Neural cell (in vitro differentiated cells): ENCODE results near the gene NAGA. TPM values are rescaled to one million over a fixed set of nuclear protein-coding genes. Genes with fewer than 3 reads are reported as not detected.

Experiments
- H2AFZ ChIP-seq: fragments of 200-600, 300-800 bp; sonication (generic), shearing (Covaris generic); 2 replicates; pipeline ENCODE4 v1.6.0; 2014; ENCODE audit warnings: low read depth, mild to moderate bottlenecking, antibody characterized with exemption, low read length, moderate library complexity
- H3F3A ChIP-seq: fragments of 200-600 bp; shearing (Covaris generic); 2 replicates; pipeline ENCODE4 v1.6.1; 2016; ENCODE audit warnings: mild to moderate bottlenecking, moderate library complexity, mixed read lengths, antibody characterized with exemption, low read length; ENCODE audit not compliant: insufficient read depth, poor library complexity, severe bottlenecking
- H3K27ac ChIP-seq: fragments of 200-600, 300-800 bp; sonication (generic), shearing (Covaris generic); 2 replicates; pipeline ENCODE4 v1.5.1; 2014; ENCODE audit warnings: mild to moderate bottlenecking, low read length, moderate library complexity
- H3K27me3 ChIP-seq: fragments of 300-800, 200-600 bp; sonication (generic), shearing (Covaris generic); 2 replicates; pipeline ENCODE4 v1.6.0; 2014; ENCODE audit warnings: mild to moderate bottlenecking, low read depth, low read length, moderate library complexity; ENCODE audit not compliant: insufficient read depth
- H3K36me3 ChIP-seq: fragments of 300-800, 200-600 bp; sonication (generic), shearing (Covaris generic); 2 replicates; pipeline ENCODE4 v1.5.1; 2014; ENCODE audit warnings: mild to moderate bottlenecking, antibody characterized with exemption, low read length, moderate library complexity; ENCODE audit not compliant: insufficient read depth
- H3K4me2 ChIP-seq: fragments of 300-800, 200-600 bp; sonication (generic), shearing (Covaris generic); 2 replicates; pipeline ENCODE4 v1.6.0; 2014; ENCODE audit warnings: mild to moderate bottlenecking, low read length
- H3K4me3 ChIP-seq: fragments of 300-800, 200-600 bp; sonication (generic), shearing (Covaris generic); 2 replicates; pipeline ENCODE4 v1.5.1; 2014; ENCODE audit warnings: mild to moderate bottlenecking, low read length, moderate library complexity
- H3K79me2 ChIP-seq: fragments of 200-600 bp; shearing (Covaris generic); replicated peaks from 2 replicates; pipeline ENCODE4 v1.6.0; 2014; ENCODE audit warnings: mild to moderate bottlenecking, low read length, moderate library complexity; ENCODE audit not compliant: insufficient read depth
- H3K9ac ChIP-seq: fragments of 300-800, 200-600 bp; sonication (generic), shearing (Covaris generic); 2 replicates; pipeline ENCODE4 v1.6.1; 2016; ENCODE audit warnings: mild to moderate bottlenecking, low read length, mixed read lengths
- H3K9me2 ChIP-seq: fragments of 200-600 bp; shearing (Covaris generic); 2 replicates; pipeline ENCODE4 v1.6.1; 2016; ENCODE audit warnings: mild to moderate bottlenecking, low read length, mixed read lengths; ENCODE audit not compliant: insufficient read depth
- H3K9me3 ChIP-seq: fragments of 200-600, 300-800 bp; sonication (generic), shearing (Covaris generic); 2 replicates; pipeline ENCODE4 v1.6.1; 2016; ENCODE audit warnings: mild to moderate bottlenecking, mixed run types, low read length, moderate library complexity, mixed read lengths
- H4K20me1 ChIP-seq: fragments of 200-600 bp; shearing (Covaris generic); 2 replicates; pipeline ENCODE4 v1.6.1; 2016; ENCODE audit warnings: mild to moderate bottlenecking, mixed run types; ENCODE audit not compliant: insufficient read depth
- CTCF ChIP-seq: fragments of 450-650 bp; IDR thresholded peaks from 2 replicates; pipeline ENCODE4 v1.5.1; 2014; ENCODE audit warnings: antibody characterized with exemption, mild to moderate bottlenecking, moderate library complexity; ENCODE audit not compliant: poor library complexity, severe bottlenecking
- EP300 ChIP-seq: fragments of 450-650 bp; conservative IDR thresholded peaks from 2 replicates; pipeline ENCODE4 v1.6.1; 2014; ENCODE audit warnings: antibody characterized with exemption, mild to moderate bottlenecking, moderate library complexity; ENCODE audit not compliant: poor library complexity, severe bottlenecking
- EZH2 ChIP-seq: fragments of 200-600, 300-800 bp; shearing (Covaris generic), sonication (generic); IDR thresholded peaks from 2 replicates; pipeline ENCODE4 v1.6.1; 2014; ENCODE audit warnings: antibody characterized with exemption, low read length, borderline replicate concordance, mild to moderate bottlenecking; ENCODE audit not compliant: insufficient read depth, poor library complexity, severe bottlenecking
- MXI1 ChIP-seq: fragments of 450-650 bp; conservative IDR thresholded peaks from 2 replicates; pipeline ENCODE4 v1.6.1; 2014; ENCODE audit warnings: antibody characterized with exemption, mild to moderate bottlenecking; ENCODE audit not compliant: poor library complexity, severe bottlenecking
- POLR2AphosphoS5 ChIP-seq: IDR thresholded peaks from 2 replicates; pipeline ENCODE4 v1.6.1; 2012
- RAD21 ChIP-seq: fragments of 450-650 bp; conservative IDR thresholded peaks from 2 replicates; pipeline ENCODE4 v1.6.1; 2014; ENCODE audit warnings: antibody characterized with exemption, mild to moderate bottlenecking, moderate library complexity
- REST ChIP-seq: IDR thresholded peaks from 2 replicates; pipeline ENCODE4 v1.6.1; 2012; ENCODE audit warnings: borderline replicate concordance
- SMC3 ChIP-seq: fragments of 450-650 bp; conservative IDR thresholded peaks from 2 replicates; pipeline ENCODE4 v1.6.1; 2014; ENCODE audit warnings: antibody characterized with exemption, mild to moderate bottlenecking, moderate library complexity; ENCODE audit not compliant: poor library complexity
- TAF1 ChIP-seq: IDR thresholded peaks from 2 replicates; pipeline ENCODE4 v1.6.1; 2012; ENCODE audit warnings: low read depth
- polyA plus RNA-seq: library from polyadenylated mRNA; depleted of rRNA; stranded (reverse); fragments of >200 nt; gene quantifications from 2 replicates; pipeline ENCODE4 v1.2.3, GENCODE V29; 2014

Gene NAGA
- polyA plus RNA-seq, 1 donor from 2014 or later: 8.8 TPM

GRCh38 chr22:42064629-42065028 is 6.0 kb downstream of the NAGA start:
- Histone ChIP-seq H3K36me3 (no peaks in the 10 kb centered on the region), H3K4me3 (no peak overlapping the region), H3K27ac (no peak overlapping the region), H2AFZ (no peak overlapping the region), H4K20me1 (no peaks in the 10 kb centered on the region), H3K9me3 (no peaks in the 10 kb centered on the region), H3F3A (no peaks in the 10 kb centered on the region), H3K27me3 (no peaks in the 10 kb centered on the region), H3K9me2 (no peaks in the 10 kb centered on the region), H3K4me2 (no peak overlapping the region), H3K79me2 (no peaks in the 10 kb centered on the region), H3K9ac (no peak overlapping the region)
- TF ChIP-seq TAF1: no peak
- TF ChIP-seq SMC3: no peak
- no peak for TF ChIP-seq CTCF
- no peak for TF ChIP-seq REST
- no peak for TF ChIP-seq POLR2AphosphoS5
- no peak for TF ChIP-seq EZH2
- no peak for TF ChIP-seq RAD21
- TF ChIP-seq MXI1: no peak
- TF ChIP-seq EP300: no peak

GRCh38 chr22:42062506-42063170 is 8.0 kb downstream of the NAGA start:
- Histone ChIP-seq H3K27ac (no peak overlapping the region), H3K9ac (no peak overlapping the region), H3K79me2 (no peaks in the 10 kb centered on the region), H3K9me2 (no peaks in the 10 kb centered on the region), H3K9me3 (no peaks in the 10 kb centered on the region), H3K4me3 (no peak overlapping the region), H3K27me3 (no peaks in the 10 kb centered on the region), H3F3A (no peaks in the 10 kb centered on the region), H3K36me3 (no peaks in the 10 kb centered on the region), H2AFZ (no peak overlapping the region), H3K4me2 (no peak overlapping the region), H4K20me1 (no peaks in the 10 kb centered on the region)
- TF ChIP-seq CTCF: no peak
- TF ChIP-seq REST: no peak
- TF ChIP-seq MXI1: no peak
- no peak for TF ChIP-seq SMC3
- no peak for TF ChIP-seq RAD21
- no peak for TF ChIP-seq TAF1
